ENCODE data around the gene MEN1. TPM values are rescaled to one million over a fixed set of nuclear protein-coding genes. Genes with fewer than 3 reads are reported as not detected.
A peak's percentile ranks its signal among the peaks of the same experiment; 100 is the strongest.

MEN1 gene
- total and polyA plus RNA-seq, 2 of the 13 experiments (the other 11 are each of a cell fraction or from before 2014, with no cell fraction given): 20.5 to 27.3 TPM

DNA sequence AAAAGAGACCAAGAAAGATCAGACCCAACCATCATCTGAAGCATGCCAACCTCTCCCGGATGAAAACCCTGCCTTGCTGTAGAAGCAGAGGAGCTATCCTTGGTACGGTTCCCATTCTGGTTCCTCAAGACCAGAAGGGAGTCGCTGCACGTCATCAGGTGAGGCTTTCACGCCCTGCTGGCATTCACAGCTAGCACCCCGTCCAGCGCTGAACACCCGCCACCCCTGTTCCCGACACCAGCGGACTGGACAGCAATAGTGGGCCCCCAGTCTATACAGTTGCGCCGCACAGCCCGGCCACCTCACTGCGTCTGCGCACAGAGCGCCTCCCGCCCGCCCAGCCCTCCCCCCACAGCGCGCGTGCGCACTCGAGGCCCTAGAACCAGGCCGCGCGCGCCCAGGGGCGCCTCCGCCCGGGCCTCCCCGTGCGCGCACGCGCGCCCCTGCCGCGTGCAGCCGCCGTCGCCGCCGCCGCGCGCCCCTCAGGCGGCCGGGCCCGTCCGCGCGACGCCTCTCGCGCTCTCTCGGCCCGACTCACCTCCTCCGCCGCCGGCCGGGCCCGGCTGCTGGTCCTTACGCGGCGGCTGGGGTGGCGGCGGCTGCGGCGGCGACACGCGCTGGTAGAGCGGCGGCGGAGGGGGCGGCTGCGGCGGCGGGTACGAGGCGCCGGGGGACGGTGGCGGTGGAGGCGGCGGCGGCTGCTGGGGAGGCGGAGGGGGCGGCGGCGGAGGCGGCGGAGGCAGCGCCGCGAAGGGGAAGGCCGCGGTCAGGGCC is 32.7 kb downstream of the MEN1 start (continued):
- TF ChIP-seq PRDM15 (CRISPR knock-in tag; IDR thresholded peaks at IDR 0.05) (no peak), RNF2 (conservative IDR thresholded peaks at IDR 0.05; ENCODE audit: low read depth) (no peak), ZNF331 (CRISPR knock-in tag; IDR thresholded peaks at IDR 0.05) (no peak), HNRNPL (IDR thresholded peaks at IDR 0.05; ENCODE audit: low read depth, low read length) (no peak), CAMTA2 (CRISPR knock-in tag; IDR thresholded peaks at IDR 0.05; ENCODE audit: borderline replicate concordance) (0 out of 2 replicates have a peak, but pooled peaks have one; percentile 64), ZNF33B (CRISPR knock-in tag; IDR thresholded peaks at IDR 0.05) (no peak), SALL1 (CRISPR knock-in tag; IDR thresholded peaks at IDR 0.05) (0 out of 2 replicates have a peak, but pooled peaks have one; percentile 31), ZNF354B (CRISPR knock-in tag; IDR thresholded peaks at IDR 0.05) (no peak), ZBTB4 (CRISPR knock-in tag; IDR thresholded peaks at IDR 0.05; ENCODE audit: borderline replicate concordance) (no peak), SNAPC2 (CRISPR knock-in tag; IDR thresholded peaks at IDR 0.05) (no peak), TFAP4 (IDR thresholded peaks at IDR 0.05; ENCODE audit: borderline replicate concordance, low read depth) (no peak), ZNF670 (CRISPR knock-in tag; IDR thresholded peaks at IDR 0.05; ENCODE audit: borderline replicate concordance) (no peak)
- TF ChIP-seq, protein P1, sequence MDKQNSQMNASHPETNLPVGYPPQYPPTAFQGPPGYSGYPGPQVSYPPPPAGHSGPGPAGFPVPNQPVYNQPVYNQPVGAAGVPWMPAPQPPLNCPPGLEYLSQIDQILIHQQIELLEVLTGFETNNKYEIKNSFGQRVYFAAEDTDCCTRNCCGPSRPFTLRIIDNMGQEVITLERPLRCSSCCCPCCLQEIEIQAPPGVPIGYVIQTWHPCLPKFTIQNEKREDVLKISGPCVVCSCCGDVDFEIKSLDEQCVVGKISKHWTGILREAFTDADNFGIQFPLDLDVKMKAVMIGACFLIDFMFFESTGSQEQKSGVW (CRISPR knock-in tag; IDR thresholded peaks at IDR 0.05; ENCODE audit: borderline replicate concordance): no peak
- TF ChIP-seq, protein P2, sequence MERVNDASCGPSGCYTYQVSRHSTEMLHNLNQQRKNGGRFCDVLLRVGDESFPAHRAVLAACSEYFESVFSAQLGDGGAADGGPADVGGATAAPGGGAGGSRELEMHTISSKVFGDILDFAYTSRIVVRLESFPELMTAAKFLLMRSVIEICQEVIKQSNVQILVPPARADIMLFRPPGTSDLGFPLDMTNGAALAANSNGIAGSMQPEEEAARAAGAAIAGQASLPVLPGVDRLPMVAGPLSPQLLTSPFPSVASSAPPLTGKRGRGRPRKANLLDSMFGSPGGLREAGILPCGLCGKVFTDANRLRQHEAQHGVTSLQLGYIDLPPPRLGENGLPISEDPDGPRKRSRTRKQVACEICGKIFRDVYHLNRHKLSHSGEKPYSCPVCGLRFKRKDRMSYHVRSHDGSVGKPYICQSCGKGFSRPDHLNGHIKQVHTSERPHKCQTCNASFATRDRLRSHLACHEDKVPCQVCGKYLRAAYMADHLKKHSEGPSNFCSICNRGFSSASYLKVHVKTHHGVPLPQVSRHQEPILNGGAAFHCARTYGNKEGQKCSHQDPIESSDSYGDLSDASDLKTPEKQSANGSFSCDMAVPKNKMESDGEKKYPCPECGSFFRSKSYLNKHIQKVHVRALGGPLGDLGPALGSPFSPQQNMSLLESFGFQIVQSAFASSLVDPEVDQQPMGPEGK (CRISPR knock-in tag; IDR thresholded peaks at IDR 0.05): peak; percentile 35; the same call in 1 of the 2 replicates

All from HepG2 (cell line).